ENCODE results near the gene CHID1. TPM values are rescaled to one million over a fixed set of nuclear protein-coding genes. Genes with fewer than 3 reads are reported as not detected.

CHID1 gene
- total RNA-seq, 2 experiments from 2014 or later = 30.6 to 71.1 TPM

DNA sequence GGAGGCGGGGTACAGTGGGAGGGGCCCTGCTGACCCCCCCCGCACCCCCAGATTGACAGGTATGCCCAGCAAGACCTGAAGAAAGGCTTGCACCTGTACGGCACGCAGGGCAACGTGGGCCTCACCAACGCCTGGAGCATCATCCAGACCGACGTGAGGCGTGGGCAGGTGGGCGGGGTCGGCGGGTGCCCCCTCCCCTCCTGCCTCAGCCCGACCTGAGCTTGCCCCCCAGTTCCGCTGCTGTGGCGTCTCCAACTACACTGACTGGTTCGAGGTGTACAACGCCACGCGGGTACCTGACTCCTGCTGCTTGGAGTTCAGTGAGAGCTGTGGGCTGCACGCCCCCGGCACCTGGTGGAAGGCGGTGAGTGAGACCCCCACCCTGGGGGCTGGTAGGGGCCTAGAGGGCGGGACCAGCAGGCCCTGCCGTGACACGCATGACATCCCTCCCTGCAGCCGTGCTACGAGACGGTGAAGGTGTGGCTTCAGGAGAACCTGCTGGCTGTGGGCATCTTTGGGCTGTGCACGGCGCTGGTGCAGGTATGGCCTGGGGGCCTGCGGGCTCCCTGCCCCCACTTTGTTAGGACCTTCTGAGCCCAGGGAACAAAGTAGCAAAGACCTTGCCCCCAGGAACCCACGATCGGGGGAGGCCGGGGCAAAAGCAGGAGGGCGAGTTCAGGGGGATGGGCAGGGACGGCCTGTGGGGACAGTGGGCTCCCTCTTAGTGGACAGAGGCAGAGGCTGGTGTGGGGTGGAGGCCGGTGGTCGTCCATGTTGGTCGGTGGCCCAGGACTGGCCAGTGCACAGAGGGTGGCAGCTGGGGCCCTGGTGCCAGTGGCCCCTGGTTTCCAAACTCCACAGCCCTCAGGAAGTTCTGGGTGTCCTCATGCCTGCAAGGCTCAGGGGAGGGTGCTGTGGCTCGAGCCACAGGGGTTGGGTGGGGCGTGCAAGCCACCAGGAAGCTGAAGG, 44.9 kb downstream of the CHID1 start:
- no peak overlapping the region for H2AFZ ChIP-seq (ENCODE audit: low read length)
- no peak for DNase-seq (ENCODE audit: low spot score)
- TF ChIP-seq EZH2phosphoT487 (IDR thresholded peaks at IDR 0.05; ENCODE audit: borderline replicate concordance, low read depth, low read length) = no peak
- TF ChIP-seq CTCF (conservative IDR thresholded peaks at IDR 0.05; ENCODE audit: low read length) = no peak
- no peaks in the 10 kb centered on the region for H3K9me2 ChIP-seq (ENCODE audit: insufficient read depth, low read length)
- no peaks in the 10 kb centered on the region for H4K20me1 ChIP-seq (ENCODE audit: insufficient read depth, low read length)
- H3K4me3 ChIP-seq (ENCODE audit: low read depth, low read length, poor library complexity, severe bottlenecking) = no peak overlapping the region
- no peak overlapping the region for H3K27ac ChIP-seq (ENCODE audit: low read depth, low read length, poor library complexity, severe bottlenecking)
- H3K36me3 ChIP-seq (ENCODE audit: insufficient read depth, low read length) = no peaks in the 10 kb centered on the region
- H3K4me1 ChIP-seq (ENCODE audit: insufficient read depth, low read length, poor library complexity, severe bottlenecking) = no peaks in the 10 kb centered on the region
- intact Hi-C loops (cut with micrococcal nuclease; ENCODE audit: unreplicated experiment) = no loop called here
- no peaks in the 10 kb centered on the region for H3K9me3 ChIP-seq (ENCODE audit: low read length)
- no peak overlapping the region for H3K4me2 ChIP-seq (ENCODE audit: low read length)
- ChIA-PET POLR2A (interaction anchor here (0.5 kb wide), 1 partner anchor 1576 kb away, joined by 6 read pairs; no protein-coding TSS in a partner anchor), CTCF (ENCODE audit: unreplicated experiment) (no interaction called here)
- no TSS peak for BruUV-seq (replicated peaks)
- no peaks in the 10 kb centered on the region for H3K79me2 ChIP-seq (ENCODE audit: insufficient read depth, low read depth, low read length)

DNA sequence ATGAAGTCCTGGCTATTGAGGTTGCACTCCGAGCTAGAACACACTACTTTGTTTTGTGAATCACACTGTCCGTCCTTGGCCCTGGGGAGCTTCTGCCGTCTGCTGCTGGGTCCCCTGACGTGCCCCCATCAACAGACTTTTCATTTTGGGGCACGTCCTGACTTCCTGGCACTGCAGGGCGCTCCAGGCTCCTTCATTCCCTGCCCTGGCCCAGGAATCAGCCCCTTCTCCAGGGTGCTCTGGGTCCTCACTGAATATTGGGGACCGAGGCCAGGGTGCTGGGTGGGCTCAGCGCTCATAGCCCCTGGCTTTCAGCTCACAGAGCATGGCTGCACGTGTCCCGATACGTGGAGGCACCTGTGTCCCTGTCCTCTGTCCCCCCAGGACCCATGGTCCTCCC, 45.7 kb downstream of the CHID1 start:
- H3K4me2 ChIP-seq (ENCODE audit: low read length) = no peak overlapping the region
- no peak for TF ChIP-seq EZH2phosphoT487 (IDR thresholded peaks at IDR 0.05; ENCODE audit: borderline replicate concordance, low read depth, low read length)
- TF ChIP-seq CTCF (conservative IDR thresholded peaks at IDR 0.05; ENCODE audit: low read length) = no peak
- no peaks in the 10 kb centered on the region for H3K36me3 ChIP-seq (ENCODE audit: insufficient read depth, low read length)
- H3K79me2 ChIP-seq (ENCODE audit: insufficient read depth, low read depth, low read length) = no peaks in the 10 kb centered on the region
- no peaks in the 10 kb centered on the region for H3K9me2 ChIP-seq (ENCODE audit: insufficient read depth, low read length)
- no peak overlapping the region for H3K27ac ChIP-seq (ENCODE audit: low read depth, low read length, poor library complexity, severe bottlenecking)
- no peak overlapping the region for H2AFZ ChIP-seq (ENCODE audit: low read length)
- no peaks in the 10 kb centered on the region for H4K20me1 ChIP-seq (ENCODE audit: insufficient read depth, low read length)
- H3K9me3 ChIP-seq (ENCODE audit: low read length) = no peaks in the 10 kb centered on the region
- ChIA-PET POLR2A (no interaction called here), CTCF (ENCODE audit: unreplicated experiment) (no interaction called here)
- intact Hi-C loops (cut with micrococcal nuclease; ENCODE audit: unreplicated experiment) = no loop called here
- BruUV-seq (replicated peaks) = no TSS peak
- H3K4me3 ChIP-seq (ENCODE audit: low read depth, low read length, poor library complexity, severe bottlenecking) = no peak overlapping the region
- DNase-seq (ENCODE audit: low spot score) = no peak
- H3K4me1 ChIP-seq (ENCODE audit: insufficient read depth, low read length, poor library complexity, severe bottlenecking) = no peaks in the 10 kb centered on the region

Measured in OCI-LY7 (cell line).